Fibroblast of lung (primary cell): ENCODE data around the gene UBXN11. TPM values are rescaled to one million over a fixed set of nuclear protein-coding genes. Genes with fewer than 3 reads are reported as not detected.

Experiments used
- DNase-seq, 2 donors: peaks; one replicate each; pipeline versions ENCODE4 v3.0.0 to v3.0.0-alpha.2; 2010; ENCODE audit warnings: low read depth in 2 of 2
- H2AFZ ChIP-seq: 2 replicates; pipeline ENCODE4 v1.5.1; 2012; ENCODE audit warnings: low read length, control low read depth, inconsistent platforms
- H3K27ac ChIP-seq: 2 replicates; pipeline ENCODE4 v1.5.1; 2011; ENCODE audit warnings: low read length, control low read depth; ENCODE audit not compliant: insufficient read depth
- H3K27me3 ChIP-seq: 2 replicates; pipeline ENCODE4 v1.5.1; 2011; ENCODE audit warnings: mild to moderate bottlenecking, low read length; ENCODE audit not compliant: control insufficient read depth, insufficient read depth
- H3K36me3 ChIP-seq: 2 replicates; pipeline ENCODE4 v1.5.1; 2011; ENCODE audit warnings: low read length; ENCODE audit not compliant: control insufficient read depth, insufficient read depth
- H3K4me1 ChIP-seq: 2 replicates; pipeline ENCODE4 v1.5.1; 2011; ENCODE audit warnings: low read length; ENCODE audit not compliant: control insufficient read depth, insufficient read depth; ENCODE audit errors: extremely low read depth
- H3K4me2 ChIP-seq: 2 replicates; pipeline ENCODE4 v1.5.1; 2011; ENCODE audit warnings: low read length, control low read depth; ENCODE audit not compliant: insufficient read depth; ENCODE audit errors: extremely low read depth
- H3K4me3 ChIP-seq, 4 experiments: fragments of 200-600 bp in 1 of 4; sonication (generic) in 1 of 4; replicated peaks in 1 of 4; 2 replicates each; pipeline ENCODE4 v1.5.1; 2011 to 2016; ENCODE audit warnings: low read length in 4 of 4, low read depth in 3 of 4, mild to moderate bottlenecking in 3 of 4, control low read depth in 2 of 4, inconsistent platforms in 1 of 4, mixed read lengths in 1 of 4; ENCODE audit not compliant: insufficient read depth in 1 of 4; ENCODE audit errors: control extremely low read depth in 1 of 4
- H3K79me2 ChIP-seq: 2 replicates; pipeline ENCODE4 v1.5.1; 2012; ENCODE audit warnings: mild to moderate bottlenecking, low read length, inconsistent platforms; ENCODE audit not compliant: control insufficient read depth, insufficient read depth
- H3K9ac ChIP-seq: 2 replicates; pipeline ENCODE4 v1.5.1; 2011; ENCODE audit warnings: mild to moderate bottlenecking, low read length, control low read depth; ENCODE audit not compliant: insufficient read depth
- H3K9me3 ChIP-seq: 2 replicates; pipeline ENCODE4 v1.5.1; 2012; ENCODE audit warnings: low read depth, low read length; ENCODE audit not compliant: control insufficient read depth, insufficient read depth
- H4K20me1 ChIP-seq: 2 replicates; pipeline ENCODE4 v1.5.1; 2011; ENCODE audit warnings: low read length; ENCODE audit not compliant: control insufficient read depth, insufficient read depth; ENCODE audit errors: extremely low read depth
- EZH2 ChIP-seq: IDR thresholded peaks from 2 replicates; pipeline ENCODE4 v1.5.1; 2012; ENCODE audit warnings: low read length, control low read depth, mild to moderate bottlenecking; ENCODE audit errors: missing control alignments
- polyA plus RNA-seq, 2 donors: library from polyadenylated mRNA; depleted of rRNA in 1 of 2; stranded (reverse) in 1 of 2; unstranded in 1 of 2; fragments of >200 nt; gene quantifications; 2 replicates each; pipeline ENCODE4 v1.2.1, GENCODE V29; 2011 to 2012; ENCODE audit warnings: missing spikeins in 1 of 2
- total RNA-seq: library from RNA; depleted of rRNA; stranded (reverse); fragments of >200 nt; gene quantifications from 2 replicates; pipeline ENCODE4 v1.2.1, GENCODE V29; 2014
- TF ChIP-seq, protein P1 (sequence below), 2 donors: IDR thresholded peaks in 1 of 2; conservative IDR thresholded peaks in 1 of 2; 1 replicate in 1 of 2; 2 replicates in 1 of 2; pipeline ENCODE4 v1.5.1; 2011 to 2012; ENCODE audit warnings: low read length in 2 of 2, control low read depth in 1 of 2, inconsistent platforms in 1 of 2, low read depth in 1 of 2, mild to moderate bottlenecking in 1 of 2

UBXN11 gene
- total and polyA plus RNA-seq, 2 donors (not counting 1 experiment from before 2014, with no cell fraction given), result 3.5 to 7.1 TPM

DNA sequence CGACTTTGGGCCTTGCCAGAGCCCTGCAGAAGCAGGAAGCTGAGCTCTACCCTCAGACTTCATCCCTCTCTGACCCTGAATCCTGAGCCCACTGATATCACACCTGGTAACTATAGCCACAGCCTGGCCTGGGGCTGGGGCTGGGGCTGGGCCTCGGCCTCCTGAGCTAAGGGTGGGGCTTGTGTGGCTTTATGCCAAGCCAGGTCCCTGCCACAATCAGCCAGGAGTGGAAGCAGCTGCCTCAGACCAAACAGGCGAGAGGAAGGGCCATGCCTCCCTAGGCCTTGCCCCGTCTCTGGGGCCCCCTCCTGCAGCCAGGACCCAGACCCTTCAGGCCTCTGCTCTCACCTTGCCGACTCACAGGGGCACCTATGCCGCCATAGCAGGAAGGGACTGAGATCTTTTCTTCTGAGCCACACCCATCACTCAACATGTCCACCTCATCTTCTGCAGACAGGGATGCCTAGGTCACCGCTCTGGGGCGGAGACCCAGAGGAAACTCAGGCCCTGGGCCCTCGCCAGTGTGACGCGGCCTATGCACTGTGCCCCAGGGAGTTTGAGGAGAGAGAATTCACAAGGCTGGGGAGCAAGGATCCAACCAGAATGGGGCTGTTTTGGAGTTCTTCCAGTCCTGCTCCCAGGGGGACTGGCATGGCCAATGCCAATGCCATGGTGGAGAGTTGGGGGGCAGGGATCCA is 5.7 kb downstream of the UBXN11 start:
- Histone ChIP-seq H3K9me3 (no peaks in the 10 kb centered on the region), H3K27me3 (no peaks in the 10 kb centered on the region), H3K4me2 (no peak overlapping the region), H3K36me3 (no peaks in the 10 kb centered on the region), H3K9ac (no peak overlapping the region), H3K79me2 (no peaks in the 10 kb centered on the region), H4K20me1 (no peaks in the 10 kb centered on the region), H3K4me3 (no peak overlapping the region), H2AFZ (no peak overlapping the region), H3K4me1 (peaks cover 17% of the 10 kb centered on the region), H3K27ac (no peak overlapping the region)
- no peak for TF ChIP-seq EZH2
- TF ChIP-seq, protein P1, sequence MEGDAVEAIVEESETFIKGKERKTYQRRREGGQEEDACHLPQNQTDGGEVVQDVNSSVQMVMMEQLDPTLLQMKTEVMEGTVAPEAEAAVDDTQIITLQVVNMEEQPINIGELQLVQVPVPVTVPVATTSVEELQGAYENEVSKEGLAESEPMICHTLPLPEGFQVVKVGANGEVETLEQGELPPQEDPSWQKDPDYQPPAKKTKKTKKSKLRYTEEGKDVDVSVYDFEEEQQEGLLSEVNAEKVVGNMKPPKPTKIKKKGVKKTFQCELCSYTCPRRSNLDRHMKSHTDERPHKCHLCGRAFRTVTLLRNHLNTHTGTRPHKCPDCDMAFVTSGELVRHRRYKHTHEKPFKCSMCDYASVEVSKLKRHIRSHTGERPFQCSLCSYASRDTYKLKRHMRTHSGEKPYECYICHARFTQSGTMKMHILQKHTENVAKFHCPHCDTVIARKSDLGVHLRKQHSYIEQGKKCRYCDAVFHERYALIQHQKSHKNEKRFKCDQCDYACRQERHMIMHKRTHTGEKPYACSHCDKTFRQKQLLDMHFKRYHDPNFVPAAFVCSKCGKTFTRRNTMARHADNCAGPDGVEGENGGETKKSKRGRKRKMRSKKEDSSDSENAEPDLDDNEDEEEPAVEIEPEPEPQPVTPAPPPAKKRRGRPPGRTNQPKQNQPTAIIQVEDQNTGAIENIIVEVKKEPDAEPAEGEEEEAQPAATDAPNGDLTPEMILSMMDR (conservative IDR thresholded peaks at IDR 0.05 in 1 of 2, IDR thresholded peaks at IDR 0.05 in 1 of 2; ENCODE audit: low read depth in 1 of 2, low read length in 2 of 2), result no peak
- no peak for DNase-seq

DNA sequence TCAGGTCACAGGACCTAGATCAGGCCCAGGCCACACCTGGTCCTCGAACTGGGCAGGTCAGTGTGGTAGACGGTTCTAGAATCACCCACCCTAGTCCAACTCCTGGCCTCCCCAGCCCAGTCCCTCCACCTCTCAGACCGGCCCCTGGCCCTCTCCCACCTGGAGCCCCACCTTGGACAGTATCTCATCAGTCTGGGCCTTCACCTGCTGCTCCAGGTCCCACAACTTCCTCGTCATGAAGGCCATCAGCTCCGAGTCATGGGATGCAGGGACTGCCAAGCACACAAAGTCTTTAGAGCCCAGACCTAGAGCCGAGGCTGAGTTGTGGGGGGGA is 8.7 kb downstream of the UBXN11 start:
- Histone ChIP-seq H3K27me3 (no peaks in the 10 kb centered on the region), H3K79me2 (no peaks in the 10 kb centered on the region), H3K36me3 (no peaks in the 10 kb centered on the region), H4K20me1 (no peaks in the 10 kb centered on the region), H3K27ac (no peak overlapping the region), H3K9me3 (no peaks in the 10 kb centered on the region), H3K4me3 (no peak overlapping the region), H3K9ac (no peak overlapping the region), H3K4me1 (peaks cover 11% of the 10 kb centered on the region), H3K4me2 (no peak overlapping the region), H2AFZ (no peak overlapping the region)
- no peak for DNase-seq
- TF ChIP-seq, protein P1 (conservative IDR thresholded peaks at IDR 0.05 in 1 of 2, IDR thresholded peaks at IDR 0.05 in 1 of 2; ENCODE audit: low read depth in 1 of 2, low read length in 2 of 2), result no peak
- TF ChIP-seq EZH2, result no peak

DNA sequence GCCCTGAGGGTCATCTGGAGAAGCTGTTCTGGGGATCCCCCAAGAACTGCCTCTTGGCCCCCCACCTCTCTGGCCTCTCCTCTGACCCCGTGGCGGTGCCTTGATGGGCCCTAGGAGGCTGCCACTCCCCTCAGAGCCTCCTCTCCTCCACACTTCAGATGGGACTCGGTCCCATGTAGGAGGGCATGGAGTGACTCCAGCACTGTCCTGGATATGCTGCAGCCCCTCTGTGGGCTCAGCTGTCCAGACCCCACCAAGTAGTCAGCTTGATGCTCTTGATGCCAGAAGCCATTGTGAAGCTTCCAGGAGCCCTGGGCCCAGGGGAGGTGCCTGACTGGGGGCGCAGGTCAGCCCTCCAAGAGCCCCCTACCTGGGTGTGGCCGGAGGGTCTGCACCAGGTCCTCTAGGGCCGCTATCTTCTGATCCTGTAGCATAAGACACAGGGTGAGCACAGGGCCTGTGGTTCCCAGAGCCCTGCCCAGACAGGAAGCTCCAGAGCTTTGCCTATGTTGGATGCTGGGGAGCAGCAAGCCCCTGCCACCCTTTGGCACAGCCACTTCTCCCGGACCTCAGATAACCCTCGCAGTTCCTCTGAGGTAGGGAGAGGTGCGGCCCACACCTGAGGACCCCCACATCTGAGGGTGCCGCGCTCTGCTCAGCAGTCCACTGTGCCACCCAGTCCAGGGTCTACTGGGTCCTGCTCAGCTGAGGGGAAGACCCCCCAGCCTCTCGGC is 9.2 kb downstream of the UBXN11 start:
- TF ChIP-seq, protein P1 (conservative IDR thresholded peaks at IDR 0.05 in 1 of 2, IDR thresholded peaks at IDR 0.05 in 1 of 2; ENCODE audit: low read depth in 1 of 2, low read length in 2 of 2), result no peak
- TF ChIP-seq EZH2, result no peak
- Histone ChIP-seq H3K4me1 (peaks cover 6% of the 10 kb centered on the region), H2AFZ (no peak overlapping the region), H3K4me3 (no peak overlapping the region), H3K36me3 (no peaks in the 10 kb centered on the region), H3K4me2 (no peak overlapping the region), H3K27me3 (no peaks in the 10 kb centered on the region), H4K20me1 (no peaks in the 10 kb centered on the region), H3K27ac (no peak overlapping the region), H3K9ac (no peak overlapping the region), H3K9me3 (no peaks in the 10 kb centered on the region), H3K79me2 (no peaks in the 10 kb centered on the region)
- DNase-seq, result no peak
